ENCODE data around the gene RAPSN. TPM values are rescaled to one million over a fixed set of nuclear protein-coding genes. Genes with fewer than 3 reads are reported as not detected.
A peak's percentile ranks its signal among the peaks of the same experiment; 100 is the strongest.

The RAPSN gene
- total RNA-seq, 1 experiment from 2014 or later = 1.0 TPM

- BruUV-seq (replicated peaks) = no TSS peak
- DNase-seq (ENCODE audit: low spot score) = no peak
- TF ChIP-seq CTCF (conservative IDR thresholded peaks at IDR 0.05; ENCODE audit: low read depth, low read length) = no peak
- TF ChIP-seq EZH2 (IDR thresholded peaks at IDR 0.05; ENCODE audit: borderline replicate concordance, low read depth, low read length, poor library complexity, severe bottlenecking) = no peak
- Histone ChIP-seq H3K27me3 (replicated peaks; ENCODE audit: insufficient read depth, low read depth, low read length, poor library complexity) (no peaks in the 10 kb centered on the region), H3K36me3 (ENCODE audit: insufficient read depth, low read length, poor library complexity, severe bottlenecking) (peaks cover 97% of the 10 kb centered on the region), H3K4me1 (ENCODE audit: insufficient read depth, low read length, poor library complexity, severe bottlenecking) (peaks cover 14% of the 10 kb centered on the region), H3K27ac (ENCODE audit: low read depth, low read length, poor library complexity, severe bottlenecking) (no peak overlapping the region), H3K9me3 (ENCODE audit: low read depth, low read length, poor library complexity, severe bottlenecking) (no peaks in the 10 kb centered on the region), H3K4me3 (ENCODE audit: low read depth, low read length, poor library complexity, severe bottlenecking) (no peak overlapping the region)
- ChIA-PET CTCF (interaction anchor here (0.5 kb wide), 1 partner anchor 17 kb away, joined by 5 read pairs; no protein-coding TSS in a partner anchor), POLR2A (ENCODE audit: low non-redundant PET) (no interaction called here)
- intact Hi-C loops (cut with micrococcal nuclease; ENCODE audit: unreplicated experiment) = no loop called here
Measured at GRCh38 chr11:47418454-47419259, 30.3 kb downstream of the RAPSN start.

GRCh38 chr11:47417712-47418111 is 31.2 kb downstream of the RAPSN start:
- TF ChIP-seq EZH2 (IDR thresholded peaks at IDR 0.05; ENCODE audit: borderline replicate concordance, low read depth, low read length, poor library complexity, severe bottlenecking) = no peak
- TF ChIP-seq CTCF (conservative IDR thresholded peaks at IDR 0.05; ENCODE audit: low read depth, low read length) = no peak
- Histone ChIP-seq H3K4me1 (ENCODE audit: insufficient read depth, low read length, poor library complexity, severe bottlenecking) (peaks cover 14% of the 10 kb centered on the region), H3K27ac (ENCODE audit: low read depth, low read length, poor library complexity, severe bottlenecking) (peak overlapping the region; percentile 35), H3K27me3 (replicated peaks; ENCODE audit: insufficient read depth, low read depth, low read length, poor library complexity) (no peaks in the 10 kb centered on the region), H3K9me3 (ENCODE audit: low read depth, low read length, poor library complexity, severe bottlenecking) (no peaks in the 10 kb centered on the region), H3K36me3 (ENCODE audit: insufficient read depth, low read length, poor library complexity, severe bottlenecking) (peaks cover 92% of the 10 kb centered on the region), H3K4me3 (ENCODE audit: low read depth, low read length, poor library complexity, severe bottlenecking) (no peak overlapping the region)
- ChIA-PET CTCF (no interaction called here), POLR2A (ENCODE audit: low non-redundant PET) (interaction anchor here (0.7 kb wide), 1 partner anchor 101 kb away, joined by 3 read pairs; no protein-coding TSS in a partner anchor)
- intact Hi-C loops (cut with micrococcal nuclease; ENCODE audit: unreplicated experiment) = no loop called here
- BruUV-seq (replicated peaks) = no TSS peak
- DNase-seq (ENCODE audit: low spot score) = no peak

GRCh38 chr11:47415949-47416472 is 32.9 kb downstream of the RAPSN start:
- H3K9me3 ChIP-seq (ENCODE audit: low read depth, low read length, poor library complexity, severe bottlenecking) = no peaks in the 10 kb centered on the region
- H3K4me3 ChIP-seq (ENCODE audit: low read depth, low read length, poor library complexity, severe bottlenecking) = no peak overlapping the region
- H3K27ac ChIP-seq (ENCODE audit: low read depth, low read length, poor library complexity, severe bottlenecking) = peak overlapping the region; percentile 76
- POLR2A ChIA-PET (ENCODE audit: low non-redundant PET) = interaction anchor here (0.5 to 0.6 kb wide), 2 partner anchors 75 to 442 kb away, joined by 5 read pairs; no protein-coding TSS in a partner anchor
- CTCF ChIA-PET = interaction anchor here (0.5 kb wide), 1 partner anchor 38 kb away, joined by 4 read pairs; no protein-coding TSS in a partner anchor
- TF ChIP-seq CTCF (conservative IDR thresholded peaks at IDR 0.05; ENCODE audit: low read depth, low read length) (no peak), EZH2 (IDR thresholded peaks at IDR 0.05; ENCODE audit: borderline replicate concordance, low read depth, low read length, poor library complexity, severe bottlenecking) (no peak)
- peak; percentile 96 for DNase-seq (ENCODE audit: low spot score)
- peaks cover 88% of the 10 kb centered on the region for H3K36me3 ChIP-seq (ENCODE audit: insufficient read depth, low read length, poor library complexity, severe bottlenecking)
- peaks cover 14% of the 10 kb centered on the region for H3K4me1 ChIP-seq (ENCODE audit: insufficient read depth, low read length, poor library complexity, severe bottlenecking)
- BruUV-seq (replicated peaks) = no TSS peak
- no peaks in the 10 kb centered on the region for H3K27me3 ChIP-seq (replicated peaks; ENCODE audit: insufficient read depth, low read depth, low read length, poor library complexity)
- intact Hi-C loops (cut with micrococcal nuclease; ENCODE audit: unreplicated experiment) = no loop called here
